ENCODE measurements around the gene FAM181A.

The FAM181A gene

GRCh38 chr14:93975791-93976476, 48.8 kb downstream of the FAM181A start:
- ATAC-seq (ENCODE audit: insufficient read depth, low read depth) (no peak), DNase-seq (no peak)
- Histone ChIP-seq H4K20me1 (ENCODE audit: insufficient read depth, low read length) (no peaks in the 10 kb centered on the region), H3K9me3 (ENCODE audit: insufficient read depth, low read length, severe bottlenecking) (peaks cover 14% of the 10 kb centered on the region), H3K9ac (ENCODE audit: low read depth, low read length) (no peak overlapping the region), H3K4me2 (ENCODE audit: insufficient read depth, low read length) (no peak overlapping the region), H3K27me3 (ENCODE audit: insufficient read depth, low read length, poor library complexity) (peaks cover 18% of the 10 kb centered on the region), H3K27ac (ENCODE audit: low read length) (no peak overlapping the region), H3K4me1 (ENCODE audit: insufficient read depth, low read length) (peaks cover 4% of the 10 kb centered on the region; the same call in 1 of the 2 replicates), H3K79me2 (ENCODE audit: insufficient read depth, low read length) (no peaks in the 10 kb centered on the region), H3K4me3 (ENCODE audit: low read depth in 1 of 2, low read length in 2 of 2) (no peak overlapping the region), H3K36me3 (ENCODE audit: insufficient read depth, low read length) (no peaks in the 10 kb centered on the region), H2AFZ (ENCODE audit: low read depth, low read length) (no peak overlapping the region)
- TF ChIP-seq CTCF (IDR thresholded peaks at IDR 0.05; ENCODE audit: borderline replicate concordance, extremely low read depth, low read length, poor library complexity, severe bottlenecking) (no peak), EZH2 (IDR thresholded peaks at IDR 0.05; ENCODE audit: borderline replicate concordance, low read depth, low read length, severe bottlenecking) (no peak)

GRCh38 chr14:93976477-93977057, 49.4 kb downstream of the FAM181A start, which contains the start of gene ASB2:
Gene ASB2, minus strand, starts transcription at chr14:93976570. Its CDS starts 12,031 bp downstream, at chr14:93964539.
- Histone ChIP-seq H3K9ac (ENCODE audit: low read depth, low read length) (no peak within 1 kb of the TSS), H2AFZ (ENCODE audit: low read depth, low read length) (no peak within 1 kb of the TSS), H3K4me1 (ENCODE audit: insufficient read depth, low read length) (peaks cover 4% of the 10 kb centered on the region; the same call in 1 of the 2 replicates), H3K79me2 (ENCODE audit: insufficient read depth, low read length) (no peaks in the 10 kb centered on the region), H4K20me1 (ENCODE audit: insufficient read depth, low read length) (no peaks in the 10 kb centered on the region), H3K36me3 (ENCODE audit: insufficient read depth, low read length) (no peaks in the 10 kb centered on the region), H3K4me2 (ENCODE audit: insufficient read depth, low read length) (no peak within 1 kb of the TSS), H3K4me3 (ENCODE audit: low read depth in 1 of 2, low read length in 2 of 2) (no peak within 1 kb of the TSS), H3K27ac (ENCODE audit: low read length) (no peak within 1 kb of the TSS), H3K27me3 (ENCODE audit: insufficient read depth, low read length, poor library complexity) (peaks cover 15% of the 10 kb centered on the region), H3K9me3 (ENCODE audit: insufficient read depth, low read length, severe bottlenecking) (peaks cover 14% of the 10 kb centered on the region)
- no peak for ATAC-seq (ENCODE audit: insufficient read depth, low read depth)
- TF ChIP-seq EZH2 (IDR thresholded peaks at IDR 0.05; ENCODE audit: borderline replicate concordance, low read depth, low read length, severe bottlenecking) (no peak), CTCF (IDR thresholded peaks at IDR 0.05; ENCODE audit: borderline replicate concordance, extremely low read depth, low read length, poor library complexity, severe bottlenecking) (no peak)
- DNase-seq: no peak

GRCh38 chr14:93977171-93977570, 50.0 kb downstream of the FAM181A start:
- Histone ChIP-seq H3K36me3 (ENCODE audit: insufficient read depth, low read length) (no peaks in the 10 kb centered on the region), H3K4me2 (ENCODE audit: insufficient read depth, low read length) (no peak overlapping the region), H3K4me1 (ENCODE audit: insufficient read depth, low read length) (peaks cover 4% of the 10 kb centered on the region; the same call in 1 of the 2 replicates), H3K9me3 (ENCODE audit: insufficient read depth, low read length, severe bottlenecking) (peaks cover 14% of the 10 kb centered on the region), H2AFZ (ENCODE audit: low read depth, low read length) (no peak overlapping the region), H3K4me3 (ENCODE audit: low read depth in 1 of 2, low read length in 2 of 2) (no peak overlapping the region), H3K79me2 (ENCODE audit: insufficient read depth, low read length) (no peaks in the 10 kb centered on the region), H3K27ac (ENCODE audit: low read length) (no peak overlapping the region), H3K27me3 (ENCODE audit: insufficient read depth, low read length, poor library complexity) (peaks cover 14% of the 10 kb centered on the region), H3K9ac (ENCODE audit: low read depth, low read length) (no peak overlapping the region), H4K20me1 (ENCODE audit: insufficient read depth, low read length) (no peaks in the 10 kb centered on the region)
- TF ChIP-seq CTCF (IDR thresholded peaks at IDR 0.05; ENCODE audit: borderline replicate concordance, extremely low read depth, low read length, poor library complexity, severe bottlenecking) (no peak), EZH2 (IDR thresholded peaks at IDR 0.05; ENCODE audit: borderline replicate concordance, low read depth, low read length, severe bottlenecking) (no peak)
- DNase-seq: no peak
- no peak for ATAC-seq (ENCODE audit: insufficient read depth, low read depth)

All from DND-41 (cell line).